GM12864 (cell line): Measurements from ENCODE around the gene MYOT.
A peak's percentile ranks its signal among the peaks of the same experiment; 100 is the strongest.

ENCODE experiments used
- DNase-seq: peaks from one replicate; pipeline ENCODE4 v3.0.0-alpha.2; 2011; ENCODE audit warnings: low read depth
- H3K4me3 ChIP-seq: 2 replicates; pipeline ENCODE4 v1.5.1; 2011; ENCODE audit warnings: mild to moderate bottlenecking, low read depth, low read length, control low read depth
- CTCF ChIP-seq: IDR thresholded peaks from 2 replicates; pipeline ENCODE4 v1.5.1; 2011; ENCODE audit warnings: low read depth, mild to moderate bottlenecking, moderate library complexity, low read length, control low read depth, inconsistent platforms; ENCODE audit errors: missing control alignments

The MYOT gene

GRCh38 chr5:137828180-137828579, 39.5 kb upstream of the MYOT start:
- DNase-seq: no peak
- no peak for TF ChIP-seq CTCF
- H3K4me3 ChIP-seq: no peak overlapping the region

- TF ChIP-seq CTCF: no peak
- no peak overlapping the region for H3K4me3 ChIP-seq
These were observed 39.0 kb upstream of the MYOT start for GRCh38 chr5:137828664-137829063.

DNA sequence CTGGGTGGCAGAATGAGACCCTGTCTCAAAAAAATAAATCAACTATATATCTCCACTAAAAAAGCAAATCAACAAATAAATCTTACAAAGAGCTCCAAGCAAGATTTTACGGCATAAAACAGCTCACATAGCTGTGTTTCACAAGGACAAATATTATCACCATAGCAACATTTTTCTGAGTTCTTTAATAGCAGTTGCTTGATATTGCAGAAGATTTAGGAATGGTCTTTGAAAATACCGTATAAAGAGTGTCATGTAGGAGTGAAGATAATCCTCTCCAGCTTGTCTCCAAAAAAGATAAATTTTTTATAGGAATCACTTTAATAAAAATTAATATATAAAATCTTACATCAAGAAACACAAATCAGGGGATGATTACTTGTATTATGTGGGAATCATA, 36.6 kb upstream of the MYOT start:
- H3K4me3 ChIP-seq: no peak overlapping the region
- no peak for TF ChIP-seq CTCF
- DNase-seq: no peak

More at GRCh38 chr5:137828664-137829063, 39.0 kb upstream of the MYOT start:
- no peak for DNase-seq

GRCh38 chr5:137831526-137831925, 36.1 kb upstream of the MYOT start:
- no peak for DNase-seq
- H3K4me3 ChIP-seq: no peak overlapping the region
- TF ChIP-seq CTCF: peak; percentile 8

DNA sequence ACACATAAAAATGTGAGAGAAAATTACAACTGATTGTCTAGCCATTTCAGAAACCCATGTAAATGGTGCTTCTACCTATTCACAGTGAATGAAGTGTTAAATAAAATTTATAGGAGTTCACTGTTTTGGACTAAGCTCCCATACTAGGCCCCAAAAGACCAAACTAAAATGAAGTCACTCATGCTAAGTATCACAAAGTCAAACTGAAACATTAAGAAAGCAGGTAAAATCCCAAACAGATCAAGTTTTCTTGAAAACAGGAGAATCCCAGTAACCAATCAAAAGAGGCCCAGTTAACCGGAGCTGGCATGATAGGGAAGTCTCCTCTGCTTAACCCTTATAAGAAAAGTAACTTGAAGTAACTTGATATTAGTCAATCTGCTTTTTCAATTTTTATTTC, 35.2 kb upstream of the MYOT start:
- H3K4me3 ChIP-seq: no peak overlapping the region
- TF ChIP-seq CTCF: no peak
- no peak for DNase-seq

- no peak for DNase-seq
- no peak for TF ChIP-seq CTCF
- H3K4me3 ChIP-seq: no peak overlapping the region
These were observed 34.2 kb upstream of the MYOT start for GRCh38 chr5:137833463-137833862.

GRCh38 chr5:137834498-137835049, 33.1 kb upstream of the MYOT start:
- DNase-seq: no peak
- TF ChIP-seq CTCF: no peak
- H3K4me3 ChIP-seq: no peak overlapping the region
